Stimulated activated CD8-positive, alpha-beta memory T cell treated with anti-CD3 and anti-CD28 coated beads, Interleukin-4, amount 100 ng/mL, for 4 hours (primary cell): ENCODE results near the gene ALB.

Experiments used
- DNase-seq, 2 donors: peaks; one replicate each; pipeline ENCODE4 v3.0.0-alpha.2; 2020; ENCODE audit warnings: low read depth in 2 of 2, low spot score in 1 of 2

The ALB gene

GRCh38 chr4:73429826-73430587, 25.9 kb downstream of the ALB start:
- DNase-seq, result no peak

GRCh38 chr4:73431813-73432168, 27.7 kb downstream of the ALB start:
- DNase-seq, result no peak

GRCh38 chr4:73432169-73433000, 28.3 kb downstream of the ALB start:
- DNase-seq, result no peak

GRCh38 chr4:73433140-73433539, 29.1 kb downstream of the ALB start:
- DNase-seq, result no peak

GRCh38 chr4:73434311-73434710, 30.2 kb downstream of the ALB start:
- no peak for DNase-seq

GRCh38 chr4:73435984-73436383, 31.9 kb downstream of the ALB start, which contains the start of gene AFP:
AFP (plus strand) TSS chr4:73436221; CDS start chr4:73436263, 42 bp downstream.
- DNase-seq, result no peak

- DNase-seq, result no peak
Observed at GRCh38 chr4:73436674-73437557, 32.8 kb downstream of the ALB start.

GRCh38 chr4:73437558-73437956, 33.5 kb downstream of the ALB start:
- no peak for DNase-seq

GRCh38 chr4:73438048-73438447, 34.0 kb downstream of the ALB start:
- no peak for DNase-seq

GRCh38 chr4:73438582-73439215, 34.6 kb downstream of the ALB start:
- no peak for DNase-seq

GRCh38 chr4:73439445-73439844, 35.4 kb downstream of the ALB start:
- DNase-seq, result no peak

GRCh38 chr4:73439991-73440390, 35.9 kb downstream of the ALB start:
- DNase-seq, result no peak

GRCh38 chr4:73440653-73441052, 36.6 kb downstream of the ALB start:
- no peak for DNase-seq

- DNase-seq, result no peak
Observed at GRCh38 chr4:73442275-73442674, 38.2 kb downstream of the ALB start.

- DNase-seq, result no peak
Observed at GRCh38 chr4:73443224-73443623, 39.1 kb downstream of the ALB start.

- DNase-seq, result no peak
Observed at GRCh38 chr4:73445383-73446335, 41.6 kb downstream of the ALB start.

GRCh38 chr4:73446336-73446938, 42.4 kb downstream of the ALB start:
- DNase-seq, result no peak

- no peak for DNase-seq
Observed at GRCh38 chr4:73447671-73448070, 43.6 kb downstream of the ALB start.

- no peak for DNase-seq
Observed at GRCh38 chr4:73448448-73449203, 44.5 kb downstream of the ALB start.
